LNCAP (cell line): ENCODE results near the gene ERAP2.

Experiments used
- TF ChIP-seq, protein P1 (sequence below): fragments of 450-650 bp; IDR thresholded peaks from 2 replicates; pipeline ENCODE4 v1.5.1; 2017; ENCODE audit warnings: mild to moderate bottlenecking

Gene ERAP2

DNA sequence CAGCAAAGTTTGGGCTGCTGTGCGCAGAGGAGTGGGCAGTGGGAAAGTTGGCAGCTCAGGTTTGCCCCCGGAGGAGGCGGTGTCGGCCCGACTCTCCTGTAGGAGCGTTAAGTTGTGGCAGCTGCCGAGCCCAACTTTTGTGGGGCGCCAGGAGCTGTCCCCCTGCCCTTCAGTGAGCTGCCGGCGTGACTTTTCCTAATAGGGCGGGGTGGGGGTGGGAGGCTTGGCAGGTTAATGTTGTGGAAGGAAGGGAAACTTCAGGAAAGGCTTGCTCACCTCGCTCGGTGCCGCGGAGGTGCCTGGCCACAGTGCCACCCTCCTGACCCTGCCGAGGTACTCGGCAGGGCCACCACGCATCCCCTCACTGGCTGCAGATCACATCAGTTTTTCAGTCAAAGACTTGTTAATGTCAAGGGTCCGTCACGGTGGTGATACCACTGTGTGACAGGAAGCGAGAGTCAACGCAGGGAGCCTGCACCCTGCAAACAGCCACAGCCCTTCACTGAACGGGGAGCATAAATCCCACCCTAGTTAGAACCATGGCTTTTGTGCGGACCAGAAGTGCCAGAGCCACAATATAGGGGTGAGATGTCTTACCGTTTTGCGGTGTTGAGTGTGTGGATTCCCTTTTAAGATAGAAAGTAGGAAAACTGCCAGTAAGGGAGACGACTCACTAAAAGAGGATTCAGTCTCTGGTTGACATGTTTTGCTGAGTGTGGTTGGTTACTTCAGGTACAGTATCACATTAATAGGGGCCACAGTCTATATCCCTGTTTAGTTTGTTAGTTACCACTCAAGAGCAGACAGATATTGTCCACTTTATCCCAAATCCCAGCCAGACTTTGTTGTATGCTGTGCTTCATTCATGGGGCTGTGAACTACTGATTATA is 60.4 kb downstream of the ERAP2 start:
- TF ChIP-seq, protein P1, sequence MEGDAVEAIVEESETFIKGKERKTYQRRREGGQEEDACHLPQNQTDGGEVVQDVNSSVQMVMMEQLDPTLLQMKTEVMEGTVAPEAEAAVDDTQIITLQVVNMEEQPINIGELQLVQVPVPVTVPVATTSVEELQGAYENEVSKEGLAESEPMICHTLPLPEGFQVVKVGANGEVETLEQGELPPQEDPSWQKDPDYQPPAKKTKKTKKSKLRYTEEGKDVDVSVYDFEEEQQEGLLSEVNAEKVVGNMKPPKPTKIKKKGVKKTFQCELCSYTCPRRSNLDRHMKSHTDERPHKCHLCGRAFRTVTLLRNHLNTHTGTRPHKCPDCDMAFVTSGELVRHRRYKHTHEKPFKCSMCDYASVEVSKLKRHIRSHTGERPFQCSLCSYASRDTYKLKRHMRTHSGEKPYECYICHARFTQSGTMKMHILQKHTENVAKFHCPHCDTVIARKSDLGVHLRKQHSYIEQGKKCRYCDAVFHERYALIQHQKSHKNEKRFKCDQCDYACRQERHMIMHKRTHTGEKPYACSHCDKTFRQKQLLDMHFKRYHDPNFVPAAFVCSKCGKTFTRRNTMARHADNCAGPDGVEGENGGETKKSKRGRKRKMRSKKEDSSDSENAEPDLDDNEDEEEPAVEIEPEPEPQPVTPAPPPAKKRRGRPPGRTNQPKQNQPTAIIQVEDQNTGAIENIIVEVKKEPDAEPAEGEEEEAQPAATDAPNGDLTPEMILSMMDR: no peak

- TF ChIP-seq, protein P1: no peak
These were observed 64.3 kb downstream of the ERAP2 start for GRCh38 chr5:96940586-96940985.

DNA sequence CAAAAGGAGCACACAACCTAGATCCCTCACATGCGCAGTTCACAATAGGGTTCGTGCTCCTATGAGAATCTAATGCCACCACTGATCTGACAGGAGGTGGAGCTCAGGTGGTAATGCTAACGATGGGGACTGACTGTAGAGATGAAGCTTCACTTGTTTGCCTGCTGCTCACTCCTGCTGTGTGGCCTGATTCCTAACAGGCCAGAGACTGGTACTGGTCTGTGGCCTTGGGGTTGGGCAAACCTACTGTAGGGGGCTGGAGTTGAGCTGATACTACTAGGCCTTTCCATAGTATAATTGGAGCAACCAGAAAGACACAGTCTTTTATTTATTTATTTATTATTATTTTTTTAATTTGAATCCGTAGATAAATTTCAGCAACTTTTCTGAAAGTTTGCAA is 64.8 kb downstream of the ERAP2 start:
- TF ChIP-seq, protein P1: no peak

DNA sequence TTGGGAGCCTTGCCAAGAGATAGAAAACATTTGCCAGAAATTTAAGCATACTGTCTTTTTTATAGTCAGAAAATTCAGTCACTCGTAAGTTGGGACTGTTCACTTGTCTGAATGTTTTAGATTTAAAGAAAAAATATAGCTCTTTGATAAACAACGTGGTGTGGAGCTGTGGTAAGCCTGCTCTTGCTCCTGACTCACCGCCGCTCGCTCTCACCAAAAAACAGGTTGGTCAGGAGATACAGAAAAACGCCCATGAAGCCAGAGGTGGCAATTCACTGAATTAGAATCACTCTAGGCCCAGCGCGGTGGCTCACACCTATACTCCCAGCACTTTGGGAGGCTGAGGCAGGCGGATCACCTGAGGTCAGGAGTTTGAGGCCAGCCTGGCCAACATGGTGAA is 65.8 kb downstream of the ERAP2 start:
- TF ChIP-seq, protein P1: no peak

- TF ChIP-seq, protein P1: no peak
These were observed 66.6 kb downstream of the ERAP2 start for GRCh38 chr5:96942911-96943310.

DNA sequence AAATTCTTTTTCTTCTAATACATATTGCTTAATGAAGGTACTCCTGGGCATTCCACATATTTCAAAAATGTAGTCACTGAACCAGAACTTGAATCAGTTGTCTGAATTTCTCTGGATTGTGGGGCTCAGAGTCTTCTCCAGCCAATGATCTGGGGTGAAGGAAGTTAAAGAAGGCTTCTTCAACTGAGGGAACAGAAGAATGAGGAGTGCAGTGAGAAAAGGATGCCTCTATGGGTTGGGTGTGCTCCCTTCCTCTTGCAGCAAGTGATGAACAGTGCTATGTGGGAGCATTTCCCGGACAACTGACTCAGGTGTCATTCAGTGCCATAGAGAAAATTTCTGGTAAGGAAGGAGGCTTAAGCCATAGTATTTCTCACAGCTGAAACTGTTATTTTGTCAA is 67.5 kb downstream of the ERAP2 start:
- TF ChIP-seq, protein P1: no peak

- TF ChIP-seq, protein P1: no peak
These were observed 69.0 kb downstream of the ERAP2 start for GRCh38 chr5:96945144-96945897.
